Middle frontal gyrus (tissue), 1 donor: ENCODE results near the gene GPR62.

Experiments used
- DNase-seq: peaks from one replicate; pipeline ENCODE4 v3.0.0-alpha.2; 2015; ENCODE audit warnings: low spot score; ENCODE audit errors: extremely low spot score

GPR62 gene

GRCh38 chr3:51968883-51969678 lies 13.9 kb downstream of the GPR62 start:
- DNase-seq: no peak

GRCh38 chr3:51969841-51970240 lies 14.7 kb downstream of the GPR62 start:
- DNase-seq: no peak

GRCh38 chr3:51970606-51971300 lies 15.6 kb downstream of the GPR62 start:
- DNase-seq: no peak

- no peak for DNase-seq
Measured at GRCh38 chr3:51971350-51971749, 16.2 kb downstream of the GPR62 start.

- no peak for DNase-seq
Measured at GRCh38 chr3:51974277-51974962, 19.2 kb downstream of the GPR62 start.

- DNase-seq: peak; percentile 54
Measured at GRCh38 chr3:51974963-51975851, 20.0 kb downstream of the GPR62 start, which contains the start of gene ABHD14A. TSS of gene ABHD14A (plus strand) at chr3:51975064. CDS start at chr3:51975136, 72 bp downstream.

- peak; percentile 82 for DNase-seq
Measured at GRCh38 chr3:51975852-51976549, 20.8 kb downstream of the GPR62 start.

GRCh38 chr3:51977446-51978142 lies 22.4 kb downstream of the GPR62 start:
- DNase-seq: no peak

GRCh38 chr3:51978143-51978502 lies 22.9 kb downstream of the GPR62 start:
- DNase-seq: no peak

- DNase-seq: no peak
Measured at GRCh38 chr3:51980253-51980652, 25.1 kb downstream of the GPR62 start.

- DNase-seq: no peak
Measured at GRCh38 chr3:51982352-51982837, 27.2 kb downstream of the GPR62 start.

- DNase-seq: peak; percentile 61
Measured at GRCh38 chr3:51982838-51983577, 27.8 kb downstream of the GPR62 start, which contains the start of gene ACY1. TSS of gene ACY1 (plus strand) at chr3:51983535. CDS start at chr3:51984065, 530 bp downstream.

- DNase-seq: no peak
Measured at GRCh38 chr3:51983578-51984268, 28.5 kb downstream of the GPR62 start.

- DNase-seq: no peak
Measured at GRCh38 chr3:51984269-51984647, 29.1 kb downstream of the GPR62 start.

GRCh38 chr3:51985063-51985462 lies 29.9 kb downstream of the GPR62 start:
- no peak for DNase-seq

- DNase-seq: no peak
Measured at GRCh38 chr3:51986010-51986947, 31.1 kb downstream of the GPR62 start.

GRCh38 chr3:51987568-51987967 lies 32.4 kb downstream of the GPR62 start:
- DNase-seq: no peak
